ENCODE measurements around the gene FBLN2.

FBLN2 gene

GRCh38 chr3:13532631-13533030 is 16.3 kb upstream of the FBLN2 start:
- no peak overlapping the region for H3K27ac ChIP-seq (ENCODE audit: insufficient read depth, low read depth, low read length, poor library complexity, severe bottlenecking)
- H3K9me3 ChIP-seq (ENCODE audit: control insufficient read depth, low read length) = no peaks in the 10 kb centered on the region
- no peak overlapping the region for H3K4me3 ChIP-seq (ENCODE audit: insufficient read depth, low read depth, low read length)
- peaks cover 9% of the 10 kb centered on the region for H3K4me1 ChIP-seq (ENCODE audit: control insufficient read depth, insufficient read depth, low read length)
- 91 to 93% methylated on average over 5 of the region's 5 CpGs for WGBS, 2 experiments
- no peaks in the 10 kb centered on the region for H3K36me3 ChIP-seq (ENCODE audit: control insufficient read depth, insufficient read depth, low read length)
- H3K27me3 ChIP-seq (ENCODE audit: control insufficient read depth, insufficient read depth, low read length, poor library complexity, severe bottlenecking) = no peaks in the 10 kb centered on the region

- H3K9me3 ChIP-seq (ENCODE audit: control insufficient read depth, low read length) = no peaks in the 10 kb centered on the region
- WGBS, 2 experiments = 92 to 95% methylated on average over 8 of the region's 8 CpGs
- no peaks in the 10 kb centered on the region for H3K27me3 ChIP-seq (ENCODE audit: control insufficient read depth, insufficient read depth, low read length, poor library complexity, severe bottlenecking)
- no peak overlapping the region for H3K27ac ChIP-seq (ENCODE audit: insufficient read depth, low read depth, low read length, poor library complexity, severe bottlenecking)
- no peaks in the 10 kb centered on the region for H3K36me3 ChIP-seq (ENCODE audit: control insufficient read depth, insufficient read depth, low read length)
- peaks cover 9% of the 10 kb centered on the region for H3K4me1 ChIP-seq (ENCODE audit: control insufficient read depth, insufficient read depth, low read length)
- H3K4me3 ChIP-seq (ENCODE audit: insufficient read depth, low read depth, low read length) = no peak overlapping the region
These were observed 15.0 kb upstream of the FBLN2 start for GRCh38 chr3:13533885-13534301.

GRCh38 chr3:13535526-13535875 is 13.4 kb upstream of the FBLN2 start:
- 89 to 91% methylated on average over 10 of the region's 10 CpGs for WGBS, 2 experiments
- Histone ChIP-seq H3K9me3 (ENCODE audit: control insufficient read depth, low read length) (no peaks in the 10 kb centered on the region), H3K4me3 (ENCODE audit: insufficient read depth, low read depth, low read length) (no peak overlapping the region)

GRCh38 chr3:13535905-13536304 is 13.0 kb upstream of the FBLN2 start:
- Histone ChIP-seq H3K27me3 (ENCODE audit: control insufficient read depth, insufficient read depth, low read length, poor library complexity, severe bottlenecking) (no peaks in the 10 kb centered on the region), H3K4me1 (ENCODE audit: control insufficient read depth, insufficient read depth, low read length) (peaks cover 14% of the 10 kb centered on the region), H3K4me3 (ENCODE audit: insufficient read depth, low read depth, low read length) (no peak overlapping the region), H3K9me3 (ENCODE audit: control insufficient read depth, low read length) (no peaks in the 10 kb centered on the region), H3K36me3 (ENCODE audit: control insufficient read depth, insufficient read depth, low read length) (no peaks in the 10 kb centered on the region), H3K27ac (ENCODE audit: insufficient read depth, low read depth, low read length, poor library complexity, severe bottlenecking) (no peak overlapping the region)
- WGBS, 2 experiments = 91 to 92% methylated on average over 9 of the region's 9 CpGs

More at GRCh38 chr3:13535526-13535875, 13.4 kb upstream of the FBLN2 start:
- Histone ChIP-seq H3K4me1 (ENCODE audit: control insufficient read depth, insufficient read depth, low read length) (peaks cover 13% of the 10 kb centered on the region), H3K27ac (ENCODE audit: insufficient read depth, low read depth, low read length, poor library complexity, severe bottlenecking) (no peak overlapping the region), H3K27me3 (ENCODE audit: control insufficient read depth, insufficient read depth, low read length, poor library complexity, severe bottlenecking) (no peaks in the 10 kb centered on the region), H3K36me3 (ENCODE audit: control insufficient read depth, insufficient read depth, low read length) (no peaks in the 10 kb centered on the region)

- no peaks in the 10 kb centered on the region for H3K36me3 ChIP-seq (ENCODE audit: control insufficient read depth, insufficient read depth, low read length)
- no peaks in the 10 kb centered on the region for H3K27me3 ChIP-seq (ENCODE audit: control insufficient read depth, insufficient read depth, low read length, poor library complexity, severe bottlenecking)
- H3K27ac ChIP-seq (ENCODE audit: insufficient read depth, low read depth, low read length, poor library complexity, severe bottlenecking) = no peak overlapping the region
- H3K4me1 ChIP-seq (ENCODE audit: control insufficient read depth, insufficient read depth, low read length) = peaks cover 14% of the 10 kb centered on the region
- H3K4me3 ChIP-seq (ENCODE audit: insufficient read depth, low read depth, low read length) = no peak overlapping the region
- 91 to 94% methylated on average over 3 of the region's 3 CpGs for WGBS, 2 experiments
- no peaks in the 10 kb centered on the region for H3K9me3 ChIP-seq (ENCODE audit: control insufficient read depth, low read length)
These were observed 12.5 kb upstream of the FBLN2 start for GRCh38 chr3:13536432-13536831.

- H3K27ac ChIP-seq (ENCODE audit: insufficient read depth, low read depth, low read length, poor library complexity, severe bottlenecking) = no peak overlapping the region
- H3K9me3 ChIP-seq (ENCODE audit: control insufficient read depth, low read length) = no peaks in the 10 kb centered on the region
- no peak overlapping the region for H3K4me3 ChIP-seq (ENCODE audit: insufficient read depth, low read depth, low read length)
- 65 to 66% methylated on average over 8 of the region's 8 CpGs for WGBS, 2 experiments
- no peaks in the 10 kb centered on the region for H3K36me3 ChIP-seq (ENCODE audit: control insufficient read depth, insufficient read depth, low read length)
- H3K4me1 ChIP-seq (ENCODE audit: control insufficient read depth, insufficient read depth, low read length) = peaks cover 14% of the 10 kb centered on the region
- no peaks in the 10 kb centered on the region for H3K27me3 ChIP-seq (ENCODE audit: control insufficient read depth, insufficient read depth, low read length, poor library complexity, severe bottlenecking)
These were observed 12.1 kb upstream of the FBLN2 start for GRCh38 chr3:13536832-13537231.

GRCh38 chr3:13537244-13537908 is 11.5 kb upstream of the FBLN2 start:
- no peaks in the 10 kb centered on the region for H3K36me3 ChIP-seq (ENCODE audit: control insufficient read depth, insufficient read depth, low read length)
- H3K4me1 ChIP-seq (ENCODE audit: control insufficient read depth, insufficient read depth, low read length) = peaks cover 14% of the 10 kb centered on the region
- 91 to 95% methylated on average over 6 of the region's 6 CpGs for WGBS, 2 experiments
- H3K9me3 ChIP-seq (ENCODE audit: control insufficient read depth, low read length) = no peaks in the 10 kb centered on the region
- no peaks in the 10 kb centered on the region for H3K27me3 ChIP-seq (ENCODE audit: control insufficient read depth, insufficient read depth, low read length, poor library complexity, severe bottlenecking)
- no peak overlapping the region for H3K27ac ChIP-seq (ENCODE audit: insufficient read depth, low read depth, low read length, poor library complexity, severe bottlenecking)
- no peak overlapping the region for H3K4me3 ChIP-seq (ENCODE audit: insufficient read depth, low read depth, low read length)

GRCh38 chr3:13537909-13538296 is 11.0 kb upstream of the FBLN2 start:
- 91 to 93% methylated on average over 6 of the region's 6 CpGs for WGBS, 2 experiments
- Histone ChIP-seq H3K9me3 (ENCODE audit: control insufficient read depth, low read length) (no peaks in the 10 kb centered on the region), H3K27me3 (ENCODE audit: control insufficient read depth, insufficient read depth, low read length, poor library complexity, severe bottlenecking) (no peaks in the 10 kb centered on the region), H3K27ac (ENCODE audit: insufficient read depth, low read depth, low read length, poor library complexity, severe bottlenecking) (no peak overlapping the region), H3K4me1 (ENCODE audit: control insufficient read depth, insufficient read depth, low read length) (peaks cover 14% of the 10 kb centered on the region), H3K36me3 (ENCODE audit: control insufficient read depth, insufficient read depth, low read length) (no peaks in the 10 kb centered on the region), H3K4me3 (ENCODE audit: insufficient read depth, low read depth, low read length) (no peak overlapping the region)

GRCh38 chr3:13538520-13539291 is 10.2 kb upstream of the FBLN2 start:
- H3K4me1 ChIP-seq (ENCODE audit: control insufficient read depth, insufficient read depth, low read length) = peaks cover 14% of the 10 kb centered on the region
- no peak overlapping the region for H3K27ac ChIP-seq (ENCODE audit: insufficient read depth, low read depth, low read length, poor library complexity, severe bottlenecking)
- no peak overlapping the region for H3K4me3 ChIP-seq (ENCODE audit: insufficient read depth, low read depth, low read length)
- no peaks in the 10 kb centered on the region for H3K9me3 ChIP-seq (ENCODE audit: control insufficient read depth, low read length)
- H3K36me3 ChIP-seq (ENCODE audit: control insufficient read depth, insufficient read depth, low read length) = no peaks in the 10 kb centered on the region
- WGBS, 2 experiments = 82 to 85% methylated on average over 8 to 9 of the region's 9 CpGs
- H3K27me3 ChIP-seq (ENCODE audit: control insufficient read depth, insufficient read depth, low read length, poor library complexity, severe bottlenecking) = no peaks in the 10 kb centered on the region

GRCh38 chr3:13539292-13539638 is 9.7 kb upstream of the FBLN2 start:
- H3K4me3 ChIP-seq (ENCODE audit: insufficient read depth, low read depth, low read length) = no peak overlapping the region
- H3K4me1 ChIP-seq (ENCODE audit: control insufficient read depth, insufficient read depth, low read length) = peaks cover 14% of the 10 kb centered on the region
- no peak overlapping the region for H3K27ac ChIP-seq (ENCODE audit: insufficient read depth, low read depth, low read length, poor library complexity, severe bottlenecking)
- no peaks in the 10 kb centered on the region for H3K27me3 ChIP-seq (ENCODE audit: control insufficient read depth, insufficient read depth, low read length, poor library complexity, severe bottlenecking)
- 91 to 93% methylated on average over 5 of the region's 5 CpGs for WGBS, 2 experiments
- no peaks in the 10 kb centered on the region for H3K36me3 ChIP-seq (ENCODE audit: control insufficient read depth, insufficient read depth, low read length)
- H3K9me3 ChIP-seq (ENCODE audit: control insufficient read depth, low read length) = no peaks in the 10 kb centered on the region

Measured in ectodermal cell (in vitro differentiated cells).